H1 (cell line): ENCODE measurements around the gene RIMBP2. TPM values are rescaled to one million over a fixed set of nuclear protein-coding genes. Genes with fewer than 3 reads are reported as not detected.

Experiments
- CTCF ChIA-PET: fragments of 300-600 bp; sonication (Branson Sonifier 250); formaldehyde crosslinking; loops from one replicate; lab custom pipeline; 2021; ENCODE audit not compliant: partially characterized antibody; lab: Charles Lee
- POLR2A ChIA-PET: fragments of 300-600 bp; sonication (Branson Sonifier 250); formaldehyde crosslinking; loops from one replicate; lab custom pipeline; 2021; ENCODE audit warnings: inconsistent platforms; ENCODE audit not compliant: partially characterized antibody; lab: Charles Lee
- DNase-seq, 2 experiments: peaks; one replicate each; pipeline versions ENCODE4 v3.0.0 to v3.0.0-alpha.2; 2010 to 2022; ENCODE audit warnings: low spot score in 2 of 2, low read depth in 1 of 2, mixed read lengths in 1 of 2
- FAIRE-seq: peaks from 2 replicates; lab custom pipeline; 2011; peaks lifted over from hg19 to GRCh38; lab: Jason Lieb, UNC
- H2AFZ ChIP-seq: 2 replicates; pipeline ENCODE4 v1.8.1; 2012; ENCODE audit warnings: low read length, inconsistent platforms
- H2AK5ac ChIP-seq: 2 replicates; pipeline ENCODE4 v1.6.1; 2013; ENCODE audit warnings: low read depth, low read length
- H2BK120ac ChIP-seq: replicated peaks from 2 replicates; pipeline ENCODE3; 2013; ENCODE audit warnings: low read depth, low read length, inconsistent platforms
- H2BK12ac ChIP-seq: 2 replicates; pipeline ENCODE4 v1.6.1; 2013; ENCODE audit warnings: low read depth, low read length
- H2BK15ac ChIP-seq: 2 replicates; pipeline ENCODE4 v1.6.1; 2013; ENCODE audit warnings: low read length
- H2BK20ac ChIP-seq: 2 replicates; pipeline ENCODE4 v1.6.1; 2013; ENCODE audit warnings: low read length
- H2BK5ac ChIP-seq: 2 replicates; pipeline ENCODE4 v1.6.1; 2013; ENCODE audit warnings: low read depth, low read length
- H3K14ac ChIP-seq: 2 replicates; pipeline ENCODE4 v1.6.1; 2013; ENCODE audit warnings: inconsistent platforms; ENCODE audit not compliant: insufficient read length
- H3K18ac ChIP-seq: 2 replicates; pipeline ENCODE4 v1.6.1; 2013; ENCODE audit warnings: low read length; ENCODE audit errors: extremely low read depth
- H3K23ac ChIP-seq: 2 replicates; pipeline ENCODE4 v1.6.1; 2013; ENCODE audit warnings: inconsistent platforms; ENCODE audit not compliant: insufficient read length
- H3K23me2 ChIP-seq: 2 replicates; pipeline ENCODE4 v1.6.1; 2013; ENCODE audit warnings: low read depth, low read length
- H3K27ac ChIP-seq: 2 replicates; pipeline ENCODE4 v1.6.1; 2011; ENCODE audit warnings: low read depth, low read length, inconsistent platforms
- H3K27me3 ChIP-seq, 4 experiments: replicated peaks in 1 of 4; 1 replicate in 1 of 4; 2 replicates in 3 of 4; pipeline versions ENCODE4 v1.6.1 to v1.8.1; 2011 to 2013; ENCODE audit warnings: low read length in 3 of 4, mild to moderate bottlenecking in 3 of 4, inconsistent platforms in 2 of 4, mixed read lengths in 2 of 4, moderate library complexity in 1 of 4; ENCODE audit not compliant: control insufficient read depth in 3 of 4, insufficient read depth in 3 of 4; ENCODE audit errors: extremely low read depth in 1 of 4
- H3K36me3 ChIP-seq, 4 experiments: 2 replicates each; pipeline versions ENCODE4 v1.6.1 to v1.8.1; 2011 to 2013; ENCODE audit warnings: mild to moderate bottlenecking in 4 of 4, low read length in 3 of 4, moderate library complexity in 2 of 4, control low read depth in 1 of 4, inconsistent platforms in 1 of 4; ENCODE audit not compliant: insufficient read depth in 4 of 4, control insufficient read depth in 2 of 4
- H3K4ac ChIP-seq: replicated peaks from 2 replicates; pipeline ENCODE3; 2013; ENCODE audit warnings: low read length, low read depth, mixed read lengths, inconsistent platforms; ENCODE audit not compliant: insufficient read length
- H3K4me1 ChIP-seq, 4 experiments: replicated peaks in 1 of 4; 1 replicate in 1 of 4; 2 replicates in 3 of 4; pipeline versions ENCODE4 v1.6.1 to v1.8.1; 2011 to 2013; ENCODE audit warnings: low read length in 3 of 4, inconsistent platforms in 2 of 4, mixed read lengths in 1 of 4; ENCODE audit not compliant: insufficient read depth in 4 of 4, control insufficient read depth in 3 of 4
- H3K4me2 ChIP-seq, 2 experiments: 2 replicates each; pipeline versions ENCODE4 v1.6.1 to v1.8.1; 2011 to 2013; ENCODE audit warnings: low read depth in 2 of 2, low read length in 2 of 2, control low read depth in 1 of 2, inconsistent platforms in 1 of 2, mild to moderate bottlenecking in 1 of 2; ENCODE audit not compliant: insufficient read depth in 1 of 2
- H3K4me3 ChIP-seq, 4 experiments: fragments of 200-600, 300-600 bp in 1 of 4; sonication (generic), shearing (Covaris generic), sonication (Bioruptor Twin) in 1 of 4; 2 replicates each; pipeline versions ENCODE4 v1.5.1 to v1.8.1; 2011 to 2016; ENCODE audit warnings: low read length in 4 of 4, low read depth in 3 of 4, control low read depth in 2 of 4, inconsistent platforms in 2 of 4, mild to moderate bottlenecking in 2 of 4, mixed read lengths in 1 of 4, moderate library complexity in 1 of 4; ENCODE audit not compliant: insufficient read depth in 2 of 4; ENCODE audit errors: extremely low read depth in 1 of 4
- H3K56ac ChIP-seq: replicated peaks from 2 replicates; pipeline ENCODE3; 2013; ENCODE audit warnings: low read depth, mild to moderate bottlenecking, mixed read lengths, low read length, inconsistent platforms; ENCODE audit not compliant: insufficient read length
- H3K79me1 ChIP-seq: 2 replicates; pipeline ENCODE4 v1.6.1; 2013; ENCODE audit warnings: low read depth, low read length, control low read depth
- H3K79me2 ChIP-seq, 2 experiments: 2 replicates each; pipeline versions ENCODE4 v1.6.1 to v1.8.1; 2012 to 2013; ENCODE audit warnings: low read length in 2 of 2, mild to moderate bottlenecking in 2 of 2, inconsistent platforms in 1 of 2; ENCODE audit not compliant: insufficient read depth in 2 of 2, control insufficient read depth in 1 of 2
- H3K9ac ChIP-seq, 4 experiments: replicated peaks in 1 of 4; 1 replicate in 1 of 4; 2 replicates in 3 of 4; pipeline versions ENCODE4 v1.6.1 to v1.8.1; 2011 to 2013; ENCODE audit warnings: low read depth in 3 of 4, low read length in 3 of 4, control low read depth in 2 of 4, mild to moderate bottlenecking in 2 of 4, moderate library complexity in 2 of 4, inconsistent platforms in 1 of 4; ENCODE audit errors: extremely low read depth in 1 of 4
- H3K9me3 ChIP-seq, 2 experiments: 2 replicates each; pipeline versions ENCODE4 v1.6.1 to v1.8.1; 2012 to 2013; ENCODE audit warnings: mild to moderate bottlenecking in 2 of 2, moderate library complexity in 2 of 2, control low read depth in 1 of 2, inconsistent platforms in 1 of 2, low read depth in 1 of 2, low read length in 1 of 2, mixed read lengths in 1 of 2; ENCODE audit not compliant: insufficient read depth in 2 of 2
- H4K20me1 ChIP-seq, 2 experiments: replicated peaks in 1 of 2; 2 replicates each; pipeline versions ENCODE3 to v1.8.1; 2011 to 2013; ENCODE audit warnings: inconsistent platforms in 2 of 2, low read length in 2 of 2, mild to moderate bottlenecking in 1 of 2; ENCODE audit not compliant: insufficient read depth in 2 of 2, control insufficient read depth in 1 of 2
- H4K5ac ChIP-seq: 2 replicates; pipeline ENCODE4 v1.6.1; 2013; ENCODE audit warnings: low read length, low read depth, mixed read lengths, inconsistent platforms; ENCODE audit not compliant: insufficient read length
- H4K8ac ChIP-seq: 2 replicates; pipeline ENCODE4 v1.8.0; 2013; ENCODE audit warnings: mild to moderate bottlenecking, moderate library complexity, low read length, inconsistent platforms; ENCODE audit not compliant: insufficient read depth; ENCODE audit errors: extremely low read depth
- H4K91ac ChIP-seq: replicated peaks from 2 replicates; pipeline ENCODE3; 2013; ENCODE audit warnings: low read length, mixed read lengths, inconsistent platforms; ENCODE audit not compliant: insufficient read length
- ASH2L ChIP-seq: fragments of 200-600, 300-600 bp; sonication (generic); IDR thresholded peaks from one replicate; pipeline ENCODE4 v1.7.1; 2017; ENCODE audit warnings: low read length
- SIRT6 ChIP-seq: IDR thresholded peaks from one replicate; pipeline ENCODE4 v1.7.1; 2012; ENCODE audit warnings: low read length, inconsistent platforms
- SIX5 ChIP-seq: IDR thresholded peaks from 2 replicates; pipeline ENCODE4 v1.6.1; 2011; ENCODE audit warnings: mild to moderate bottlenecking, low read depth, low read length
- WGBS, 2 experiments: shearing (Covaris generic) in 1 of 2; methylation state at CpG; one replicate each; pipeline versions ENCODE4 v1.1.6 to v1.1.7; 2013 to 2015; ENCODE audit warnings: low lambda C conversion rate in 2 of 2, mixed read lengths in 2 of 2, inconsistent platforms in 1 of 2, low coverage in 1 of 2, missing lambda C conversion rate in 1 of 2; ENCODE audit not compliant: insufficient replicate concordance in 2 of 2, insufficient coverage in 1 of 2, insufficient read length in 1 of 2; ENCODE audit errors: extremely low coverage in 1 of 2, missing lambda C conversion rate in 1 of 2; 5-methylcytosine and 5-hydroxymethylcytosine counted together
- polyA plus RNA-seq, 7 experiments: library from polyadenylated mRNA; depleted of rRNA in 3 of 7; stranded (reverse) in 5 of 7; unstranded in 2 of 7; fragments of >200 nt in 5 of 7; fragments of 200-250 nt in 2 of 7; gene quantifications; 1 replicate in 5 of 7; 2 replicates in 1 of 7; 4 replicates in 1 of 7; pipeline versions ENCODE4 v1.2.1 to v1.2.3, GENCODE V29; 2011 to 2013; ENCODE audit warnings: missing spikeins in 2 of 7, mixed read lengths in 2 of 7
- total RNA-seq: library from RNA; stranded (reverse); fragmentation: NEBNext Ultra II Directional; extraction: Animal tissue kit (Norgen Biotek cat#: 25700); gene quantifications from 2 replicates; pipeline ENCODE4 v1.2.1, GENCODE V29; 2021

Gene RIMBP2
- total and polyA plus RNA-seq, 2 of the 8 experiments (the other 6 are each of a cell fraction or from before 2014, with no cell fraction given), result 0.18 to 0.65 TPM

- FAIRE-seq (no peak), DNase-seq (no peak)
- Histone ChIP-seq H3K4me2 (no peak overlapping the region), H2BK120ac (peak overlapping the region; percentile 75), H3K27ac (no peak overlapping the region), H3K9me3 (peaks cover 6 to 9% of the 10 kb centered on the region in 2 experiments; a peak in 3 of 4 replicates), H3K4me3 (no peak overlapping the region), H3K56ac (no peak overlapping the region), H3K18ac (no peak overlapping the region), H3K4ac (no peak overlapping the region), H3K9ac (peak overlapping the region in 1 of 4 experiments; percentile 32; a peak in 1 of 7 replicates), H3K23ac (no peak overlapping the region), H4K8ac (no peak overlapping the region), H4K5ac (no peak overlapping the region), H3K14ac (peak overlapping the region; percentile 73), H3K79me2 (no peaks in the 10 kb centered on the region), H2BK20ac (no peak overlapping the region; the same call in 1 of the 2 replicates), H3K27me3 (no peaks in the 10 kb centered on the region; a peak in 2 of 7 replicates), H2BK15ac (peak overlapping the region; percentile 50; the same call in 1 of the 2 replicates), H2AFZ (no peak overlapping the region), H3K23me2 (peaks cover 5% of the 10 kb centered on the region; the same call in 1 of the 2 replicates), H3K4me1 (peaks cover 0 to 3% (median 0%) of the 10 kb centered on the region in 4 experiments; a peak in 3 of 7 replicates), H2BK12ac (no peak overlapping the region), H3K79me1 (no peaks in the 10 kb centered on the region), H4K20me1 (peaks cover 0 to 5% of the 10 kb centered on the region in 2 experiments), H2AK5ac (peak overlapping the region; percentile 97), H3K36me3 (peaks cover 0 to 6% (median 0%) of the 10 kb centered on the region in 4 experiments; a peak in 1 of 8 replicates), H4K91ac (no peak overlapping the region), H2BK5ac (peak overlapping the region; percentile 66)
- CTCF ChIA-PET, result interaction anchor here (0.7 to 1.4 kb wide), 4 partner anchors 19 to 357 kb away, joined by 3 to 5 read pairs (median 4); no protein-coding TSS in a partner anchor
- TF ChIP-seq SIX5 (no peak), ASH2L (peak; percentile 100), SIRT6 (peak; percentile 83)
- POLR2A ChIA-PET, result interaction anchor here (1.6 kb wide), 1 partner anchor 12 kb away, joined by 5 read pairs; the partner anchor contains the start of gene RIMBP2
- WGBS, 2 experiments, result 87 to 92% methylated on average over 13 to 31 of the region's 32 CpGs
These were observed 12.3 kb upstream of the RIMBP2 start for GRCh38 chr12:130728158-130729058.
